Measurements from ENCODE around the gene COMP. TPM values are rescaled to one million over a fixed set of nuclear protein-coding genes. Genes with fewer than 3 reads are reported as not detected.

Gene COMP
- total RNA-seq, 1 experiment from 2014 or later, result 0.13 TPM

DNA sequence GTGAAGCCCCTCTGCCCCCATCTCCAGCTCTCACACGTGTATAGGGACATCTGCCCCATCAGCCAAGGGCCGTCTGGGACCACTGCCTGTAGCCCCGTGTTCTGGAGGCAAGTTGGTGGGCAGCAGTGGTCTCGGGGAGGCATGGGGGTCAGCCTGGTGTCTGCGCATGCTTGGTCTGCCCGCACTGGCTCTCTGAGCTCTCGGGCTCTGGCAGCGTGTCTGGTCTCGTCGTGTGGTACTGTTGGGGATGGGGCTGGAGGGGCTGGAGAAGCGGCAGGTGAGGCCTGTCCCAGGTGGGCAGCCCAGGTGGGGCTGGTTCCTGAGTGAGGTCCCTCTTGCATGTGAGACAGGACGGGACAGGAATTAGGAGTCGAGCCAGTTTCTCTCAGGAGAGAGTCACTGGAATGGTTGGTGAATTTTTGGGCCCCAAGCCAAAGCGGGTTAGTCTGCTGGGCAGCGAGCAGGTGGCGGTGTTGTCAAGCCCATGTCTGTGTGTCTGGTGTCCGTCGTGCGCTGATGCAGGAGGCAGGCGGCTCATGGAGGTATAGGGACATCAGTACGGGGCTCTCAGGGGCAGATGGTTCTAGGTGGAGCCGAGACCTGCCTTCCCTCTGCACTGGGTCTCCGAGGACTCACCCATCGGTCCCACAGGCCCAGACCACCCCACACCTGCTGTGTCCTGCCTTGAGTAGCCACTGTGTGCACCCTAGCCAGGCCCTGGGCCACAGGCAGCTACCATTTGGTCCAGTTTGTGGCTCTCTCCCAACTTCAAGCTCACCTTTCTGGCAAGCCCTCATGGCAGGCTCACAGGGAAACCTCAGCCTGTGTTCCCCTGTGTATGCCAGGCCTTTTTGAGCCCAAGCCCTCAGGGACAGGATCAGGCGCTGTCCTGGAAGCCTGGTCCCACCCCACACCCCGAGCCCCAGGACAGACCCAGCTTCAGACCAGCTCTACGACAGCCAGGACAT lies 18.2 kb downstream of the COMP start:
- H3K36me3 Mint-ChIP-seq, result no peaks in the 10 kb centered on the region
- no peaks in the 10 kb centered on the region for H3K9me3 Mint-ChIP-seq
- DNase-seq (ENCODE audit: low spot score) (no peak), ATAC-seq (no peak)
- ChIA-PET CTCF (interaction anchor here (0.9 to 3.9 kb wide), 5 partner anchors 10 to 122 kb away, joined by 3 to 42 read pairs (median 5); partner anchors contain the start of gene CERS1), POLR2A (interaction anchor here (0.5 to 1.2 kb wide), 2 partner anchors 59 to 1153 kb away, joined by 3 to 4 read pairs; partner anchors contain the start of gene UPF1)
- H3K27ac Mint-ChIP-seq, result no peak overlapping the region
- no peaks in the 10 kb centered on the region for H3K4me1 Mint-ChIP-seq
- TF ChIP-seq, protein P1, sequence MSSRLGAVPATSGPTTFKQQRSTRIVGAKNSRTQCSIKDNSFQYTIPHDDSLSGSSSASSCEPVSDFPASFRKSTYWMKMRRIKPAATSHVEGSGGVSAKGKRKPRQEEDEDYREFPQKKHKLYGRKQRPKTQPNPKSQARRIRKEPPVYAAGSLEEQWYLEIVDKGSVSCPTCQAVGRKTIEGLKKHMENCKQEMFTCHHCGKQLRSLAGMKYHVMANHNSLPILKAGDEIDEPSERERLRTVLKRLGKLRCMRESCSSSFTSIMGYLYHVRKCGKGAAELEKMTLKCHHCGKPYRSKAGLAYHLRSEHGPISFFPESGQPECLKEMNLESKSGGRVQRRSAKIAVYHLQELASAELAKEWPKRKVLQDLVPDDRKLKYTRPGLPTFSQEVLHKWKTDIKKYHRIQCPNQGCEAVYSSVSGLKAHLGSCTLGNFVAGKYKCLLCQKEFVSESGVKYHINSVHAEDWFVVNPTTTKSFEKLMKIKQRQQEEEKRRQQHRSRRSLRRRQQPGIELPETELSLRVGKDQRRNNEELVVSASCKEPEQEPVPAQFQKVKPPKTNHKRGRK (CRISPR knock-in tag; IDR thresholded peaks at IDR 0.05; ENCODE audit: borderline replicate concordance), result no peak
- no peak for TF ChIP-seq OVOL2 (CRISPR knock-in tag; IDR thresholded peaks at IDR 0.05; ENCODE audit: borderline replicate concordance)
- TF ChIP-seq, protein P2, sequence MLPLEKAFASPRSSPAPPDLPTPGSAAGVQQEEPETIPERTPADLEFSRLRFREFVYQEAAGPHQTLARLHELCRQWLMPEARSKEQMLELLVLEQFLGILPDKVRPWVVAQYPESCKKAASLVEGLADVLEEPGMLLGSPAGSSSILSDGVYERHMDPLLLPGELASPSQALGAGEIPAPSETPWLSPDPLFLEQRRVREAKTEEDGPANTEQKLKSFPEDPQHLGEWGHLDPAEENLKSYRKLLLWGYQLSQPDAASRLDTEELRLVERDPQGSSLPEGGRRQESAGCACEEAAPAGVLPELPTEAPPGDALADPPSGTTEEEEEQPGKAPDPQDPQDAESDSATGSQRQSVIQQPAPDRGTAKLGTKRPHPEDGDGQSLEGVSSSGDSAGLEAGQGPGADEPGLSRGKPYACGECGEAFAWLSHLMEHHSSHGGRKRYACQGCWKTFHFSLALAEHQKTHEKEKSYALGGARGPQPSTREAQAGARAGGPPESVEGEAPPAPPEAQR (CRISPR knock-in tag; IDR thresholded peaks at IDR 0.05), result no peak
- no peak for TF ChIP-seq ZNF219 (CRISPR knock-in tag; IDR thresholded peaks at IDR 0.05; ENCODE audit: borderline replicate concordance)
- H3K27me3 Mint-ChIP-seq (ENCODE audit: low read depth), result peaks cover 88% of the 10 kb centered on the region
- H3K4me3 Mint-ChIP-seq, result no peak overlapping the region

DNA sequence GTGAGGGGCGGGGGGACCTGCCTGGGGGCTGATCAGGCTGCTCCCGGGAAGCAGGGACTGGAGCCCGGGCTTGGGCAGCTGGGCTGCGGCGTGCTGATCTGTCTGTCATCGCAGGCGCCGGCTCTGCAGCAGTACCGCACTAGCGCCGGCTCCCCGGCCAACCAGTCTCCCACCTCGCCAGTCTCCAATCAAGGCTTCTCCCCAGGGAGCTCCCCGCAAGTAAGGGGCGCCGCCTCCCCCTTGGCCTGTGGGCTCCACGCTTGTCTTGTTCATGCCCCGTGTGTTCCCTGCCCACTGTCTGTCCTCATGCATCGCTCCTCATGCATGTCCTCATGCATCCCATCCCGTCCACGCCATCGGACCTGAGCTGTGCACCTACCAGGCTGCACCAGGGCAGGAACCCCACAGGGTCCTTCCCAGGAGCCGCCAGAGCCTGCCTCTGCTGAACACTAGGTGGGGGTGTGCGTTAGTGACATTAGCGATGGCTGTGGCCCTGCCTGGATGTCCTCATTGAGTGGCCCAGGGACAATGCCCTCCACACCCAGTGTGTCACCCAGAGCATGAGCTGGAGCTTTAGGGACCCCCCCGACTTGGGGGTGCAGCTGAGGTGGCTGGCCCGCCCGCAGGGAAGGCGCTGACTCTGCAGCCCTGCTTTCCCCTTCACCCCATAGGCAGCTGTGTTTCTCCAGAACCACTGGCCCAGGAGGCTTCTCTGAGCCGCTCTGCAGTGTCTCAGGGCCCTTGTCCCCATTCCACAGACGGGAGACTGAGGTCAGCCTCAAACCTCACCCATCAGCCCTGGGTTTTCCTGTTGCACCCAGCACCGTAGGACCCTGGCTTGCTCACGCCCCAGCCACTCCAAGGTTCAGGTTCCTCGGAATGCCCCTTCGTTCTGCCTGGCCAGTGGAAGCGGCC lies 19.5 kb downstream of the COMP start:
- no peak overlapping the region for H3K27ac Mint-ChIP-seq

DNA sequence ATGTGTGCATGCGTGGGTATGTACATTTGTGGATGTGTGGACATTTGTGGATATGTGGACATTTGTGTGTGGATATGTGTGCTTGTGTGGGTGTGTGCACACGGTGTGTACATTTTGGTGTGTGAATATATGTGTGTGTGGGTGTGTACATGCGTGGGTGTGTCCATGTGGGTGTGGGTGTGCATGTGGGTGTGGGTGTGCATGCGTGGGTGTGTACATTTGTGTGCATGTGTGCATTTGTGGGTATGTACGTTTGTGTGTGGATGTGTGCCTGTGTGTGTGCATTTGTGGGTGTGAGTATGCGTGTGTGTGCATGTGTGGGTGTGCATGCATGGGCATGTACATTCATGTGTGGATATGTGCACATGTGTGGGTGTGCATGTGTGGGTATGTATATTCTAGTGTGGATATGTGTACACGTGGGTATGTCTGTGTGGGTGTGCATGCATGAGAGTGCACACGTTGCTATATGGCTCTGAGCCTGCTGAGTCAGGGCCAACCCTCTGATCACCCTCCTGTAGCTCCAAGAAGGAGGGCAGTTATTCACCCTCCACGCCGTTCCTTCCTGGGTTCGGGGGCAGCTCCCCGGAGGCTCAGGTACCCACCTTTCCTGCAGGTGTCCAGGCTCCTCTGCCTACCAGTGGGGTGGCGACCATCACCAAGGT lies 20.3 kb downstream of the COMP start:
- Mint-ChIP-seq H3K36me3 (no peaks in the 10 kb centered on the region), H3K27ac (no peak overlapping the region), H3K27me3 (ENCODE audit: low read depth) (peaks cover 86% of the 10 kb centered on the region), H3K4me3 (no peak overlapping the region), H3K9me3 (no peaks in the 10 kb centered on the region), H3K4me1 (no peaks in the 10 kb centered on the region)
- POLR2A ChIA-PET, result no interaction called here
- ATAC-seq, result no peak
- CTCF ChIA-PET, result interaction anchor here (0.6 to 3.9 kb wide), 21 partner anchors 8 to 181 kb away, joined by 3 to 42 read pairs (median 3); partner anchors contain the start of gene UPF1
- DNase-seq (ENCODE audit: low spot score), result no peak
- TF ChIP-seq, protein P3, sequence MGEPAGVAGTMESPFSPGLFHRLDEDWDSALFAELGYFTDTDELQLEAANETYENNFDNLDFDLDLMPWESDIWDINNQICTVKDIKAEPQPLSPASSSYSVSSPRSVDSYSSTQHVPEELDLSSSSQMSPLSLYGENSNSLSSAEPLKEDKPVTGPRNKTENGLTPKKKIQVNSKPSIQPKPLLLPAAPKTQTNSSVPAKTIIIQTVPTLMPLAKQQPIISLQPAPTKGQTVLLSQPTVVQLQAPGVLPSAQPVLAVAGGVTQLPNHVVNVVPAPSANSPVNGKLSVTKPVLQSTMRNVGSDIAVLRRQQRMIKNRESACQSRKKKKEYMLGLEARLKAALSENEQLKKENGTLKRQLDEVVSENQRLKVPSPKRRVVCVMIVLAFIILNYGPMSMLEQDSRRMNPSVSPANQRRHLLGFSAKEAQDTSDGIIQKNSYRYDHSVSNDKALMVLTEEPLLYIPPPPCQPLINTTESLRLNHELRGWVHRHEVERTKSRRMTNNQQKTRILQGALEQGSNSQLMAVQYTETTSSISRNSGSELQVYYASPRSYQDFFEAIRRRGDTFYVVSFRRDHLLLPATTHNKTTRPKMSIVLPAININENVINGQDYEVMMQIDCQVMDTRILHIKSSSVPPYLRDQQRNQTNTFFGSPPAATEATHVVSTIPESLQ (CRISPR knock-in tag; IDR thresholded peaks at IDR 0.05), result no peak
- TF ChIP-seq, protein P4, sequence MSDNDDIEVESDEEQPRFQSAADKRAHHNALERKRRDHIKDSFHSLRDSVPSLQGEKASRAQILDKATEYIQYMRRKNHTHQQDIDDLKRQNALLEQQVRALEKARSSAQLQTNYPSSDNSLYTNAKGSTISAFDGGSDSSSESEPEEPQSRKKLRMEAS (CRISPR knock-in tag; IDR thresholded peaks at IDR 0.05), result no peak
- TF ChIP-seq ZNF219 (CRISPR knock-in tag; IDR thresholded peaks at IDR 0.05; ENCODE audit: borderline replicate concordance) (no peak), NR1H2 (CRISPR knock-in tag; IDR thresholded peaks at IDR 0.05) (no peak), JAZF1 (CRISPR knock-in tag; IDR thresholded peaks at IDR 0.05) (no peak)
- TF ChIP-seq, protein P5, sequence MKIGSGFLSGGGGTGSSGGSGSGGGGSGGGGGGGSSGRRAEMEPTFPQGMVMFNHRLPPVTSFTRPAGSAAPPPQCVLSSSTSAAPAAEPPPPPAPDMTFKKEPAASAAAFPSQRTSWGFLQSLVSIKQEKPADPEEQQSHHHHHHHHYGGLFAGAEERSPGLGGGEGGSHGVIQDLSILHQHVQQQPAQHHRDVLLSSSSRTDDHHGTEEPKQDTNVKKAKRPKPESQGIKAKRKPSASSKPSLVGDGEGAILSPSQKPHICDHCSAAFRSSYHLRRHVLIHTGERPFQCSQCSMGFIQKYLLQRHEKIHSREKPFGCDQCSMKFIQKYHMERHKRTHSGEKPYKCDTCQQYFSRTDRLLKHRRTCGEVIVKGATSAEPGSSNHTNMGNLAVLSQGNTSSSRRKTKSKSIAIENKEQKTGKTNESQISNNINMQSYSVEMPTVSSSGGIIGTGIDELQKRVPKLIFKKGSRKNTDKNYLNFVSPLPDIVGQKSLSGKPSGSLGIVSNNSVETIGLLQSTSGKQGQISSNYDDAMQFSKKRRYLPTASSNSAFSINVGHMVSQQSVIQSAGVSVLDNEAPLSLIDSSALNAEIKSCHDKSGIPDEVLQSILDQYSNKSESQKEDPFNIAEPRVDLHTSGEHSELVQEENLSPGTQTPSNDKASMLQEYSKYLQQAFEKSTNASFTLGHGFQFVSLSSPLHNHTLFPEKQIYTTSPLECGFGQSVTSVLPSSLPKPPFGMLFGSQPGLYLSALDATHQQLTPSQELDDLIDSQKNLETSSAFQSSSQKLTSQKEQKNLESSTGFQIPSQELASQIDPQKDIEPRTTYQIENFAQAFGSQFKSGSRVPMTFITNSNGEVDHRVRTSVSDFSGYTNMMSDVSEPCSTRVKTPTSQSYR (CRISPR knock-in tag; IDR thresholded peaks at IDR 0.05), result no peak

More for the DNA sequence above, 19.5 kb downstream of the COMP start:
- ChIA-PET CTCF (interaction anchor here (0.6 to 3.9 kb wide), 25 partner anchors 9 to 334 kb away, joined by 3 to 42 read pairs (median 3); partner anchors contain the start of genes ISYNA1 and UPF1), POLR2A (no interaction called here)
- no peaks in the 10 kb centered on the region for H3K9me3 Mint-ChIP-seq
- no peak for TF ChIP-seq TP53 (CRISPR knock-in tag; IDR thresholded peaks at IDR 0.05)
- TF ChIP-seq IRF2 (CRISPR knock-in tag; IDR thresholded peaks at IDR 0.05; ENCODE audit: borderline replicate concordance, low read depth), result no peak
- TF ChIP-seq SP1 (CRISPR knock-in tag; conservative IDR thresholded peaks at IDR 0.05), result no peak
- TF ChIP-seq, protein P6, sequence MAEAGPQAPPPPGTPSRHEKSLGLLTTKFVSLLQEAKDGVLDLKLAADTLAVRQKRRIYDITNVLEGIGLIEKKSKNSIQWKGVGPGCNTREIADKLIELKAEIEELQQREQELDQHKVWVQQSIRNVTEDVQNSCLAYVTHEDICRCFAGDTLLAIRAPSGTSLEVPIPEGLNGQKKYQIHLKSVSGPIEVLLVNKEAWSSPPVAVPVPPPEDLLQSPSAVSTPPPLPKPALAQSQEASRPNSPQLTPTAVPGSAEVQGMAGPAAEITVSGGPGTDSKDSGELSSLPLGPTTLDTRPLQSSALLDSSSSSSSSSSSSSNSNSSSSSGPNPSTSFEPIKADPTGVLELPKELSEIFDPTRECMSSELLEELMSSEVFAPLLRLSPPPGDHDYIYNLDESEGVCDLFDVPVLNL (CRISPR knock-in tag; IDR thresholded peaks at IDR 0.05; ENCODE audit: borderline replicate concordance, low read depth), result no peak
- TF ChIP-seq TEAD1 (CRISPR knock-in tag; IDR thresholded peaks at IDR 0.05), result no peak
- TF ChIP-seq, protein P1 (CRISPR knock-in tag; IDR thresholded peaks at IDR 0.05; ENCODE audit: borderline replicate concordance), result no peak
- TF ChIP-seq ZNF263 (CRISPR knock-in tag; IDR thresholded peaks at IDR 0.05; ENCODE audit: low read depth), result no peak
- TF ChIP-seq ZNF416 (CRISPR knock-in tag; IDR thresholded peaks at IDR 0.05), result no peak
- no peaks in the 10 kb centered on the region for H3K4me1 Mint-ChIP-seq
- no peaks in the 10 kb centered on the region for H3K36me3 Mint-ChIP-seq
- ATAC-seq (peak; percentile 43), DNase-seq (ENCODE audit: low spot score) (peak; percentile 60)
- H3K4me3 Mint-ChIP-seq, result no peak overlapping the region
- H3K27me3 Mint-ChIP-seq (ENCODE audit: low read depth), result peaks cover 88% of the 10 kb centered on the region

Measured in WTC11 (cell line).